ENCODE data around the gene KCP. TPM values are rescaled to one million over a fixed set of nuclear protein-coding genes. Genes with fewer than 3 reads are reported as not detected.

Gene KCP
- total and polyA plus RNA-seq, 10 of the 15 experiments (the other 5 are each of a cell fraction or from before 2014, with no cell fraction given): 0.05 to 7.8 (median 2.5) TPM

- TF ChIP-seq ZBTB33 (IDR thresholded peaks at IDR 0.05) (no peak), IRF4 (IDR thresholded peaks at IDR 0.05; ENCODE audit: low read depth, low read length) (no peak), NFXL1 (IDR thresholded peaks at IDR 0.05; ENCODE audit: borderline replicate concordance) (no peak), SIN3A (IDR thresholded peaks at IDR 0.05; ENCODE audit: low read depth, low read length) (no peak), ATF3 (IDR thresholded peaks at IDR 0.05; ENCODE audit: borderline replicate concordance, extremely low read depth, low read depth, low read length) (no peak), RELA (IDR thresholded peaks at IDR 0.05; ENCODE audit: borderline replicate concordance, partially characterized antibody) (no peak), MLLT1 (IDR thresholded peaks at IDR 0.05) (no peak), SIX5 (IDR thresholded peaks at IDR 0.05; ENCODE audit: low read depth, low read length, severe bottlenecking) (no peak), HDGF (IDR thresholded peaks at IDR 0.05) (no peak)
Observed at GRCh38 chr7:128832880-128833147, 77.7 kb downstream of the KCP start (continued).

All from GM12878 (cell line).